DOHH2 (cell line): ENCODE measurements around the gene WASL.

ENCODE experiments used
- H3F3A ChIP-seq: fragments of 200-600 bp; sonication (generic), shearing (Covaris generic); 2 replicates; pipeline ENCODE4 v1.6.0; 2016; ENCODE audit warnings: antibody characterized with exemption, mild to moderate bottlenecking; ENCODE audit not compliant: control insufficient read depth, insufficient read depth
- H3K27ac ChIP-seq: fragments of 200-600 bp; sonication (generic); 2 replicates; pipeline ENCODE4 v1.5.1; 2014; ENCODE audit warnings: low read depth, mild to moderate bottlenecking, low read length, moderate library complexity
- H3K27me3 ChIP-seq: fragments of 200-600 bp; sonication (generic); 2 replicates; pipeline ENCODE4 v1.6.1; 2014; ENCODE audit warnings: mild to moderate bottlenecking, low read length, mixed read lengths; ENCODE audit not compliant: control insufficient read depth
- H3K36me3 ChIP-seq: fragments of 200-600 bp; sonication (generic); 2 replicates; pipeline ENCODE4 v1.6.1; 2014; ENCODE audit warnings: mild to moderate bottlenecking, low read length, moderate library complexity, mixed read lengths; ENCODE audit not compliant: control insufficient read depth
- H3K4me1 ChIP-seq: fragments of 200-600 bp; sonication (generic); 2 replicates; pipeline ENCODE4 v1.6.1; 2014; ENCODE audit warnings: mild to moderate bottlenecking, low read length, mixed read lengths; ENCODE audit not compliant: control insufficient read depth
- H3K4me2 ChIP-seq: fragments of 200-600 bp; sonication (generic); 2 replicates; pipeline ENCODE4 v1.6.0; 2014; ENCODE audit warnings: mild to moderate bottlenecking, low read length, moderate library complexity
- H3K4me3 ChIP-seq: fragments of 200-600 bp; sonication (generic); 2 replicates; pipeline ENCODE4 v1.5.1; 2014; ENCODE audit warnings: mild to moderate bottlenecking, low read length, mixed read lengths
- H3K79me2 ChIP-seq: fragments of 200-600 bp; sonication (generic); 2 replicates; pipeline ENCODE4 v1.6.1; 2014; ENCODE audit warnings: mild to moderate bottlenecking, low read length, mixed read lengths; ENCODE audit not compliant: control insufficient read depth
- H3K9me2 ChIP-seq: fragments of 200-600 bp; sonication (generic); replicated peaks from 2 replicates; pipeline ENCODE4 v1.6.1; 2014; ENCODE audit warnings: mild to moderate bottlenecking, low read length, mixed read lengths; ENCODE audit not compliant: control insufficient read depth
- H3K9me3 ChIP-seq: fragments of 200-600 bp; sonication (generic); 2 replicates; pipeline ENCODE4 v1.6.1; 2014; ENCODE audit warnings: antibody characterized with exemption, low read length, mixed read lengths; ENCODE audit not compliant: control insufficient read depth, insufficient read depth
- H4K20me1 ChIP-seq: fragments of 200-600 bp; sonication (generic); 2 replicates; pipeline ENCODE4 v1.6.0; 2014; ENCODE audit warnings: low read depth, mild to moderate bottlenecking, antibody characterized with exemption, low read length, moderate library complexity; ENCODE audit not compliant: control insufficient read depth, insufficient read depth
- CTCF ChIP-seq: fragments of 200-600 bp; sonication (generic); IDR thresholded peaks from one replicate; pipeline ENCODE4 v1.5.1; 2014; ENCODE audit warnings: antibody characterized with exemption, mild to moderate bottlenecking, low read depth, low read length; ENCODE audit not compliant: poor library complexity, severe bottlenecking
- EZH2phosphoT487 ChIP-seq: fragments of 200-600 bp; sonication (generic); IDR thresholded peaks from 2 replicates; pipeline ENCODE4 v1.6.1; 2017; ENCODE audit warnings: borderline replicate concordance, mild to moderate bottlenecking, antibody characterized with exemption, low read length, moderate library complexity, mixed read lengths

The WASL gene

GRCh38 chr7:123705211-123705901 is 43.4 kb downstream of the WASL start:
- Histone ChIP-seq H3F3A (peaks cover 4% of the 10 kb centered on the region; the same call in 1 of the 2 replicates), H3K9me2 (no peaks in the 10 kb centered on the region), H4K20me1 (no peaks in the 10 kb centered on the region; the same call in 1 of the 2 replicates), H3K79me2 (peaks cover 4% of the 10 kb centered on the region; the same call in 1 of the 2 replicates), H3K4me3 (no peak overlapping the region), H3K4me1 (no peaks in the 10 kb centered on the region), H3K4me2 (no peak overlapping the region), H3K27ac (no peak overlapping the region), H3K27me3 (no peaks in the 10 kb centered on the region), H3K9me3 (no peaks in the 10 kb centered on the region), H3K36me3 (peaks cover 67% of the 10 kb centered on the region)
- TF ChIP-seq EZH2phosphoT487 (no peak), CTCF (no peak)

GRCh38 chr7:123695944-123696677 is 52.7 kb downstream of the WASL start:
- Histone ChIP-seq H3F3A (0 out of 2 replicates have a peak, but pooled peaks cover 3% of the 10 kb centered on the region), H3K27ac (no peak overlapping the region), H3K9me2 (no peaks in the 10 kb centered on the region), H3K27me3 (no peaks in the 10 kb centered on the region), H3K79me2 (no peaks in the 10 kb centered on the region), H3K4me1 (no peaks in the 10 kb centered on the region), H3K9me3 (no peaks in the 10 kb centered on the region), H3K36me3 (peaks cover 65% of the 10 kb centered on the region), H3K4me3 (no peak overlapping the region), H4K20me1 (no peaks in the 10 kb centered on the region; the same call in 1 of the 2 replicates), H3K4me2 (no peak overlapping the region)
- no peak for TF ChIP-seq CTCF
- TF ChIP-seq EZH2phosphoT487: no peak

- Histone ChIP-seq H3K27ac (no peak overlapping the region), H4K20me1 (no peaks in the 10 kb centered on the region), H3K4me2 (no peak overlapping the region), H3F3A (0 out of 2 replicates have a peak, but pooled peaks cover 3% of the 10 kb centered on the region), H3K9me3 (no peaks in the 10 kb centered on the region), H3K36me3 (peaks cover 70% of the 10 kb centered on the region), H3K27me3 (no peaks in the 10 kb centered on the region), H3K9me2 (no peaks in the 10 kb centered on the region), H3K79me2 (no peaks in the 10 kb centered on the region), H3K4me1 (no peaks in the 10 kb centered on the region), H3K4me3 (no peak overlapping the region)
- TF ChIP-seq CTCF (no peak), EZH2phosphoT487 (no peak)
Observed at GRCh38 chr7:123692471-123692877, 56.3 kb downstream of the WASL start.
